ENCODE data around the gene ITPRIPL1. TPM values are rescaled to one million over a fixed set of nuclear protein-coding genes. Genes with fewer than 3 reads are reported as not detected.

Gene ITPRIPL1, protein sequence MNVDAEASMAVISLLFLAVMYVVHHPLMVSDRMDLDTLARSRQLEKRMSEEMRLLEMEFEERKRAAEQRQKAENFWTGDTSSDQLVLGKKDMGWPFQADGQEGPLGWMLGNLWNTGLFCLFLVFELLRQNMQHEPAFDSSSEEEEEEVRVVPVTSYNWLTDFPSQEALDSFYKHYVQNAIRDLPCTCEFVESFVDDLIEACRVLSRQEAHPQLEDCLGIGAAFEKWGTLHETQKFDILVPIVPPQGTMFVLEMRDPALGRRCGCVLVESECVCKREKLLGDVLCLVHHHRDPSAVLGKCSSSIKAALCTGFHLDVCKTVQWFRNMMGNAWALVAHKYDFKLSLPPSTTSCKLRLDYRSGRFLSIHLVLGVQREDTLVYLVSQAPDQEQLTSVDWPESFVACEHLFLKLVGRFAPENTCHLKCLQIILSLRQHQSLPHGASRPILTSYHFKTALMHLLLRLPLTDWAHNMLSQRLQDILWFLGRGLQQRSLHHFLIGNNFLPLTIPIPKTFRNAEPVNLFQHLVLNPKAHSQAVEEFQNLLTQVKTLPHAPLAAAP
- total RNA-seq = 0.43 and 0.74 TPM in 2 replicates

GRCh38 chr2:96325041-96325883 is at the start of gene ITPRIPL1:
ITPRIPL1 (plus strand) TSS chr2:96325317; CDS start chr2:96325840, 523 bp downstream.

GRCh38 chr2:96305091-96305978 is 19.8 kb upstream of the ITPRIPL1 start, which contains the start of gene SNRNP200:
SNRNP200 (minus strand) TSS chr2:96305546; CDS start chr2:96305437, 109 bp downstream.

Other genes with a start within 250 kb of the ITPRIPL1 start
- gene ADRA2B, start 208.7 kb upstream of the ITPRIPL1 start, total RNA-seq = 0.09 TPM in 1 of 2 replicates, not detected in the other
- gene ASTL, start 186.8 kb upstream of the ITPRIPL1 start, total RNA-seq = not detected in 2 replicates
- 0.28 and 1.8 TPM in 2 replicates for gene DUSP2, start 179.9 kb upstream of the ITPRIPL1 start, total RNA-seq
- gene STARD7, start 116.5 kb upstream of the ITPRIPL1 start, total RNA-seq = 72.5 and 95.9 TPM in 2 replicates
- gene TMEM127, start 59.3 kb upstream of the ITPRIPL1 start, total RNA-seq = 11.8 and 17.8 TPM in 2 replicates
- 54.5 and 67.6 TPM in 2 replicates for gene CIAO1, start 59.1 kb upstream of the ITPRIPL1 start, total RNA-seq
- gene SNRNP200, start 19.8 kb upstream of the ITPRIPL1 start, total RNA-seq = 35.1 and 37.5 TPM in 2 replicates
- 1.6 and 1.8 TPM in 2 replicates for gene NCAPH, start 10.4 kb downstream of the ITPRIPL1 start, total RNA-seq
- gene NEURL3, start 180.0 kb downstream of the ITPRIPL1 start, total RNA-seq = not detected in 2 replicates
- 3.7 and 4.7 TPM in 2 replicates for gene ARID5A, start 211.4 kb downstream of the ITPRIPL1 start, total RNA-seq

All from smooth muscle cell of bladder (primary cell).